Small intestine (tissue), 7 donors: ENCODE measurements around the gene COL6A2. TPM values are rescaled to one million over a fixed set of nuclear protein-coding genes. Genes with fewer than 3 reads are reported as not detected.
"Not testable (repeated sequence)": the region's sequence is repeated elsewhere in the genome, so short reads cannot be mapped to it uniquely, and the experiment has no call there.

Experiments
- DNase-seq, 2 donors: peaks; one replicate each; pipeline versions ENCODE4 v3.0.0 to v3.0.0-alpha.2; 2013
- FAIRE-seq: peaks from 2 replicates; lab custom pipeline; 2012; peaks lifted over from hg19 to GRCh38; lab: Jason Lieb, UNC
- H3K27ac ChIP-seq, 3 donors: one replicate each; pipeline ENCODE4 v1.5.1; 2013; ENCODE audit warnings: low read length in 2 of 3, mild to moderate bottlenecking in 2 of 3, control low read depth in 1 of 3, inconsistent platforms in 1 of 3, low read depth in 1 of 3, moderate library complexity in 1 of 3
- H3K27me3 ChIP-seq, 3 donors: one replicate each; pipeline ENCODE4 v1.6.1; 2013; ENCODE audit warnings: low read length in 3 of 3, inconsistent platforms in 1 of 3; ENCODE audit not compliant: control insufficient read depth in 3 of 3, insufficient read depth in 3 of 3
- H3K36me3 ChIP-seq, 3 donors: one replicate each; pipeline ENCODE4 v1.6.1; 2013; ENCODE audit warnings: low read length in 3 of 3, inconsistent platforms in 1 of 3, low read depth in 1 of 3, mild to moderate bottlenecking in 1 of 3, moderate library complexity in 1 of 3; ENCODE audit not compliant: control insufficient read depth in 3 of 3, insufficient read depth in 2 of 3
- H3K4me1 ChIP-seq, 3 donors: one replicate each; pipeline ENCODE4 v1.6.1; 2013; ENCODE audit warnings: low read length in 2 of 3, inconsistent platforms in 1 of 3, low read depth in 1 of 3, mild to moderate bottlenecking in 1 of 3, moderate library complexity in 1 of 3; ENCODE audit not compliant: control insufficient read depth in 3 of 3, insufficient read depth in 2 of 3
- H3K4me3 ChIP-seq, 3 donors: one replicate each; pipeline ENCODE4 v1.5.1; 2013; ENCODE audit warnings: low read length in 3 of 3, control low read depth in 1 of 3, inconsistent platforms in 1 of 3, low read depth in 1 of 3, mild to moderate bottlenecking in 1 of 3, moderate library complexity in 1 of 3
- H3K9me3 ChIP-seq, 2 donors: one replicate each; pipeline ENCODE4 v1.6.1; 2013; ENCODE audit warnings: low read depth in 1 of 2, low read length in 1 of 2; ENCODE audit not compliant: control insufficient read depth in 2 of 2, insufficient read depth in 1 of 2
- WGBS, 3 donors: extraction: QIAGEN DNeasy Blood & Tissue Kit; methylation state at CpG; one replicate each; pipeline ENCODE4 v1.1.7; 2013; 5-methylcytosine and 5-hydroxymethylcytosine counted together
- polyA plus RNA-seq, 4 donors: library from polyadenylated mRNA; stranded (reverse) in 3 of 4; unstranded in 1 of 4; fragments of 200-250 nt in 3 of 4; fragments of 120-200 nt in 1 of 4; gene quantifications; one replicate each; pipeline versions ENCODE4 v1.2.1 to v1.2.3, GENCODE V29; 2013
- donor health status: healthy with polysubstance abuse.
- donor health status: control.
- donor health status: control.
- donor health status: Bipolar disorder and iron deficiency.
- donor health status: healthy.

The COL6A2 gene
- polyA plus RNA-seq, 4 donors, result 3.8 to 159 (median 68.5) TPM

DNA sequence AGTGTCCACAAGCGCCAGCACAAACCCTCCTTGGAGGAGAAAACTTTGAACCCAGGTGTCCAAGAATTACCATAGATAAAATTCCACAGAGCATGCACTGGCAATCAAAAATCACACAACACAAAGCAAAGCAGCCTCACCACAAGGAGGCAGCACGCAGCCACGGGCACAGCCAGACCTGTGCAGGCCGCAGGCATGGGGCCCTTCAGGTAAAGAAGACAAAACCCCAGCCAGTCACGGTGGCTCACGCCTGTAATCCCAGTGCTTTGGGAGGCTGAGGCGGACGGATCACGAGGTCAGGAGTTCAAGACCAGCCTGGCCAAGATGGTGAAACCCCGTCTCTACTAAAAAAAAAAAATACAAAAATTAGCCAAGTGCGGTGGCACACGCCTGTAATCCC is 49.5 kb downstream of the COL6A2 start:
- H3K9me3 ChIP-seq, FAIRE-seq, H3K27me3 ChIP-seq: not testable (repeated sequence)
- Histone ChIP-seq H3K4me1 (peaks cover 0 to 23% (median 0%) of the 10 kb centered on the region in 3 donors), H3K4me3 (peak overlapping the region in 2 of 3 donors; percentile 22 to 40), H3K27ac (peak overlapping the region in 1 of 3 donors; percentile 75), H3K36me3 (peaks cover 0 to 12% (median 0%) of the 10 kb centered on the region in 3 donors)
- DNase-seq, result peak; percentile 86 to 89
- 38 to 64% (median 48%) methylated on average over 12 of the region's 12 CpGs for WGBS, 3 donors

DNA sequence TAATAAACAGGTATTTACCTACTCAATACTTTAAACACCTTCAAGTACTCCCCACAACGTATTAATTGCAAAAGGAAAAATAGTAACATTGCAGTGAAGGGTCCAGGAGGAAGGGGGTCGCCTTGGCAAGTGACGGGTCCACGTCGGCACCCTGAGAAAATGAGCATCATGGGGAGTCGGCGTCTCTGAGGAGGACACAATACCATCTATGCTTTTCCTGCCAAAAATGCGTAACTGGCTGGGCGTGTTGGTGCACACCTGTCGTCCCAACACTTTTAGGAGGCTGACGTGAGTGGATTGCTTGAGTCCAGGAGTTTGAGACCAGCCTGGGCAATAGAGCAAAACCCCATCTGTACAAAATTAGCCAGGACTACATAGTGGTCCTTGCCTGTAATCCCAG is 50.2 kb downstream of the COL6A2 start:
- Histone ChIP-seq H3K4me1 (peaks cover 0 to 29% (median 0%) of the 10 kb centered on the region in 3 donors), H3K4me3 (no peak overlapping the region), H3K36me3 (peaks cover 0 to 10% (median 0%) of the 10 kb centered on the region in 3 donors), H3K27me3 (no peaks in the 10 kb centered on the region), H3K9me3 (no peaks in the 10 kb centered on the region), H3K27ac (no peak overlapping the region)
- FAIRE-seq (no peak), DNase-seq (no peak)
- WGBS, 3 donors, result 87 to 92% (median 89%) methylated on average over 11 of the region's 11 CpGs

DNA sequence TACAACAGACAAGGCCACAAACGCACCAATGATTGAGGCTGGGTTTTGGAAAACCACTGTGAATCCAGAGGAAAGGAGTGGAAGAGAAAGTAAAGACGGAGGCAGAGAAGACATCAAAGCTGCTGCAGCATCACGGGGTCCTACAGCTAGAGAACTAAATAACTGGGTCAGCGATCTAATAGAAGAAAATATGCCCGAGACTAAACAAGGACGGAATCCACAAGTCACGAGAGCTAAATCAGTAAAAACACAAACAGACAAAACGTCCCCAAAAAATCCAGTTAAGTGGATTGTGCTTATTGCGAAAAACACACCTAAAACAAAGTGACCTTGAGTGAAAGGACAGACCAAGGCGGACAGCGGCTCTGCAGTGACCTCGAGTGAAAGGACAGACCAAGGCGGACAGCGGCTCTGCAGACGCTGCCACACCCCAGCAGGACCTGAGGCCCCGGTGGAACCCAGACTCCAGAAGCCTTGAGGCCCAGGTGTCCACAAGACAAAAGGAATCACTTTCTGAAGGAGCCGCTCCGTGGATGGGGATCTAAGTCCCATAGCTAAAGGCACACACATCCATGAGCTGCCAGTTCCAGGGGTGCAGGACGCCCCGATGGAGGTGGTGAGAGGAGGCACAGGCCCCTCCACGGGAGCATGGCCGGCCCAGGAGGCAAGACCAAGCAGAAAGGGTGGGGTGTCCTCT is 51.4 kb downstream of the COL6A2 start:
- DNase-seq, result no peak
- Histone ChIP-seq H3K4me3 (no peak overlapping the region), H3K36me3 (peaks cover 0 to 10% (median 0%) of the 10 kb centered on the region in 3 donors), H3K9me3 (no peaks in the 10 kb centered on the region), H3K27ac (no peak overlapping the region), H3K4me1 (peaks cover 0 to 31% (median 0%) of the 10 kb centered on the region in 3 donors), H3K27me3 (no peaks in the 10 kb centered on the region)
- FAIRE-seq, result no peak
- 85 to 87% (median 85%) methylated on average over 22 of the region's 22 CpGs for WGBS, 3 donors

DNA sequence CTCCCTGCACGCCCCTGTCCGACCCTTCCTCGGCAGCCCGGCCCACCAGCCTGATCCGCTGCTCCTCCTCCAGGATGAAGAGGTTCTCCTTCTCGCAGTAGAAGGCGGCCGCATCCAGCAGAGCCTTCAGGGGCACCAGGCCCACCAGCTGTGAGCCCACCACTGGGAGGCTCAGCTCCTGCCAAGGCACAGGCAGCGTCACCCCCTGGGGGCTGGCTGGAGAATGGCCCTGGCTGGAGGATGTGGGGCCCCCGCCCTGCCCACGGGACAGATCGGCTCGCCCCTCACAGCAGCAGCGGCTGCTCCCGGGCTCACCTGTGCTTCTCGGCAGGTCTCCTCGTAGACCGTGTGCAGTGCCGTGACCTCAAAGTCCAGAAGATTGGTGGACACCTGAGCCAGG is 52.2 kb downstream of the COL6A2 start:
- Histone ChIP-seq H3K4me3 (no peak overlapping the region), H3K36me3 (peaks cover 0 to 6% (median 0%) of the 10 kb centered on the region in 3 donors), H3K4me1 (peaks cover 0 to 32% (median 0%) of the 10 kb centered on the region in 3 donors), H3K9me3 (no peaks in the 10 kb centered on the region), H3K27me3 (no peaks in the 10 kb centered on the region), H3K27ac (no peak overlapping the region)
- DNase-seq (no peak), FAIRE-seq (no peak)
- WGBS, 3 donors, result 78 to 83% (median 80%) methylated on average over 16 to 19 of the region's 19 CpGs

DNA sequence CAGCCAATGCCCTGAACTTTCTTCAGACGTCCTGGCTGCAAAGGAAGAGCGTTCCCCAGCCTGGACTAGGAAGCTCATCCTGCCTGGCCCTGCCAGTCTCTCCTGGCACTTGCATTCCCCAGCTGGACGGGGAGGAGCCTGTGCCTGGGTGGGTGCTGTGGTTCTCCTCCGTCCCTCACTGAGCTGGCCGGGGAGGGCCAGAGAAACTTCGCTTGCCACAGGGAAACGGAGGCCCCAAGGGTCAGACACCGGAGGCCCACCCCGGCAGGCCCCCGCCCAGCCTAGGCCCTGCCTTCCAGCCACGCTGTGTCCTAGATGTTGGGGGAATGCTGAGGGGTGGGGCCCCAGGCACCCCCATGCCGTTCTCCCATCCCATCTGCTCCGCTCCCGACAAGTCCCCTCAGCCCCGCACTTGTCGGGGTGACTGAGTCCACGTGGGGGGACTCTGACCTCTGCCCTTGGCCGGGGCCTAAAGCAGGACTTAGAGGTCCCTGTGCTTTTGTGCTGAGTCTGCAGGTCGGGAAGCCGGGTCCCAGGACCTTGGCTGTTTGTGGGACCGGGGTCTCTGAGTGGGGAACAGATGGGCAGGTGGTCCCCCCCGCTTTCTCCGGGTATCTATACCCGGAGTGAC is 52.7 kb downstream of the COL6A2 start:
- DNase-seq (no peak), FAIRE-seq (no peak)
- 81 to 86% (median 81%) methylated on average over 24 of the region's 24 CpGs for WGBS, 3 donors

DNA sequence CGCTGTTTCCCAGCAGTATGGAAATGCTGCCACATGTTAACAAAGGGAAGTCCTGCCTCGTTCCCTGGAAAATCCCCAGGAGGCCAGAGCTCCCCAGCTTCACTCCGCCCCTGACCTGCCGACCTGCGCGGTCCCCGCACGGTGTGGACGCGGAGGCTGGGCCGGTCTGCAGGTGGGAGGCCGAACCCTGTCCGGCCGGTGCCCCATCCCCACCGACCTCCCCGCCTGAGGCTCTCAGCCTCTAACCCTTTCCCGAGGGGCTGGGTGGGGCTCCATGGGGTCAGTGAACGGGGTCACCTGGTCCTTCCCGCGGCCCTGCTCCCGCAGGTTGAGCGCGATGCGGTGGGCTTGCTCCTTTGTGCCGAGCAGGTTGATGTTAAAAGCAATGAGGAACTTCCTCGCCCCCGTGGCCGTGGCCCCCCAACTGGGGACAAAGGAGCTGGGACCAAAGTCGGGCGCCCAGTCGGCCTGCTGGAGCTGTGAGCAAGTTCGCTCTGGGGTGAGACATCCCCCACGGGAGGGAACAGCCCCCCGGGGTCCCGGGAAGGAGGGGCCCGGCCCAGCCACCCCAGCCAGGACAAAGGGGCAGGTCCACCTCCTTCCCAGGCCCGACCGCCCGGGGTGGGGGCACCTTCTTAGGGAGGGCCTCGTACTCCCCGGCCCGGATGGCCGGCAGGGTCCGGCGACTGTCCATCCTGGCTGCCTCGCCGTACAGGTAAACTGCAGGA is 53.5 kb downstream of the COL6A2 start:
- no peak overlapping the region for H3K4me3 ChIP-seq
- no peak for DNase-seq
- H3K4me1 ChIP-seq, result peaks cover 0 to 37% (median 0%) of the 10 kb centered on the region in 3 donors
- H3K27ac ChIP-seq, result no peak overlapping the region
- no peaks in the 10 kb centered on the region for H3K27me3 ChIP-seq
- peaks cover 0 to 5% (median 0%) of the 10 kb centered on the region in 3 donors for H3K36me3 ChIP-seq
- WGBS, 3 donors, result 89 to 90% (median 90%) methylated on average over 38 to 47 of the region's 47 CpGs
- H3K9me3 ChIP-seq, result no peaks in the 10 kb centered on the region
- no peak for FAIRE-seq

More for the DNA sequence above, 52.7 kb downstream of the COL6A2 start:
- H3K36me3 ChIP-seq, result peaks cover 0 to 5% (median 0%) of the 10 kb centered on the region in 3 donors
- no peaks in the 10 kb centered on the region for H3K27me3 ChIP-seq
- no peak overlapping the region for H3K4me3 ChIP-seq
- H3K4me1 ChIP-seq, result peaks cover 0 to 33% (median 0%) of the 10 kb centered on the region in 3 donors
- H3K27ac ChIP-seq, result no peak overlapping the region
- H3K9me3 ChIP-seq, result no peaks in the 10 kb centered on the region

DNA sequence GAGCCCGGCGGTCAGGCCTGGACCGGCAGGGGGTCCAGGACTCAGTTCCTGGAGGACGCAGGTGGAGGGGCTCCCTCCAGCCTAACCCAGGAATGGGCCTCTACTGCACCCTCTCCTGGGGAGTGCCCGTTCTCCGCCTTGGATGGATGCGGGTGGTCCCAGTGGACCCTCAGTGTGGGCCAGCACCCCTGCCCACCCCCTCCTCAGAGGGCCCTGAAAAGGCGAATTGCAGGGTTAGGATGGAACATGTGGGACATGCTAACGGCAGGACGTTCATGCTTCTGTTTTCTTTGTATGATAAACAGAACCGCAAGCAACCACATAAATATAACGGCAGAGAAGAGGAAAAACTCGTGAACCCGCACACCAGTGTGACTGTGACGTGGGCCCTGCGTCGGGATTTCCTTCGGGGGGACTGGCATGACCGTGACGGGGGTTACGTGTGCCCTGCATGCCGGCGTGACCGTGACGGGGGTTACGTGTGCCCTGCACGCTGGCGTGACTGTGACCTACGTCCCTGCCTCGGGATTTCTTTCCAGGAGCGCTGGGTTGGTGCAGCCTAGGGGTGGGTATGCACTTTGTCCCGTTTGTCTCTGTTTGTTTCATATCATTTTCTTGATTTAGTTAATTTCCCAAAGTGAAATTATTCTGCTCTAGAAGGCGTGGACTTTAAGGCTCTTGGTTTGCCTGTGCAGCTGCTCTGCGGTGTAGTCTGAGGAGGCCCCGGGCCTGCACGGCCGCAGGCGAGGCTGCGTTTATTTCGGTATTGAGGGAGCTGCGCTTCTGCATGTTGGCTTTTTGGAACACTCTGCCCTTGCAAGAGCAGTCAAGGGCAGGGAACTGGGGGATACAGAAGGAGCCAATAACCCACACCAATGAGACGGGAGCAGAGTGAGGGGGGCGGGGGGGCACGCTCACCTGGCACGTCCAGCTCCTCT is 54.3 kb downstream of the COL6A2 start:
- H3K9me3 ChIP-seq, result no peaks in the 10 kb centered on the region
- no peaks in the 10 kb centered on the region for H3K27me3 ChIP-seq
- FAIRE-seq, result no peak
- no peak overlapping the region for H3K27ac ChIP-seq
- H3K36me3 ChIP-seq, result peaks cover 0 to 5% (median 0%) of the 10 kb centered on the region in 3 donors
- WGBS, 3 donors, result 81 to 87% (median 85%) methylated on average over 44 to 45 of the region's 45 CpGs
- H3K4me1 ChIP-seq, result peaks cover 0 to 31% (median 0%) of the 10 kb centered on the region in 3 donors
- H3K4me3 ChIP-seq, result peak overlapping the region in 1 of 3 donors; percentile 42
- DNase-seq, result no peak
